ENCODE results near the gene SCN2B.

GRCh38 chr11:118169300-118170140 lies 6.9 kb downstream of the SCN2B start:
- TF ChIP-seq EZH2 (optimal IDR thresholded peaks at IDR 0.05; ENCODE audit: low read depth, low read length) (no peak), CTCF (IDR thresholded peaks at IDR 0.05; ENCODE audit: low read length) (no peak)
